Fibroblast of mammary gland (primary cell): ENCODE results near the gene EYA2.
A peak's percentile ranks its signal among the peaks of the same experiment; 100 is the strongest.
"Not testable (repeated sequence)": the region's sequence is repeated elsewhere in the genome, so short reads cannot be mapped to it uniquely, and the experiment has no call there.

Source experiments
- DNase-seq: peaks from one replicate; pipeline ENCODE4 v3.0.0-alpha.2; 2010; ENCODE audit warnings: low read depth
- H3K4me3 ChIP-seq: 2 replicates; pipeline ENCODE4 v1.5.1; 2011; ENCODE audit warnings: low read depth, mild to moderate bottlenecking, low read length, moderate library complexity; ENCODE audit not compliant: control insufficient read depth
- CTCF ChIP-seq: conservative IDR thresholded peaks from 2 replicates; pipeline ENCODE4 v1.5.1; 2011; ENCODE audit warnings: low read depth, low read length, inconsistent platforms; ENCODE audit not compliant: control insufficient read depth, insufficient read depth

The EYA2 gene

GRCh38 chr20:46959081-46959692 lies 64.5 kb downstream of the EYA2 start:
- no peak overlapping the region for H3K4me3 ChIP-seq
- peak; percentile 98 for DNase-seq
- no peak for TF ChIP-seq CTCF

- H3K4me3 ChIP-seq = no peak overlapping the region
- DNase-seq = no peak
- no peak for TF ChIP-seq CTCF
These were observed 65.2 kb downstream of the EYA2 start for GRCh38 chr20:46959821-46960220.

GRCh38 chr20:46960536-46960935 lies 65.9 kb downstream of the EYA2 start:
- no peak for DNase-seq
- H3K4me3 ChIP-seq = no peak overlapping the region
- no peak for TF ChIP-seq CTCF

GRCh38 chr20:46961968-46962367 lies 67.3 kb downstream of the EYA2 start:
- H3K4me3 ChIP-seq, DNase-seq: not testable (repeated sequence)

GRCh38 chr20:46962452-46963195 lies 68.0 kb downstream of the EYA2 start:
- no peak for TF ChIP-seq CTCF
- no peak overlapping the region for H3K4me3 ChIP-seq
- no peak for DNase-seq

- no peak for DNase-seq
- no peak for TF ChIP-seq CTCF
- H3K4me3 ChIP-seq = no peak overlapping the region
These were observed 68.5 kb downstream of the EYA2 start for GRCh38 chr20:46963196-46963529.

GRCh38 chr20:46963758-46964617 lies 69.3 kb downstream of the EYA2 start:
- no peak for TF ChIP-seq CTCF
- H3K4me3 ChIP-seq = no peak overlapping the region
- peak; percentile 18 for DNase-seq
